A549 (cell line): Measurements from ENCODE around the gene ATP6V0E1. TPM values are rescaled to one million over a fixed set of nuclear protein-coding genes. Genes with fewer than 3 reads are reported as not detected.

Source experiments
- ATAC-seq, 2 experiments: fragments of 200-7000 bp in 1 of 2; fragments of >200 bp in 1 of 2; cut with Nextera tagmentation in 1 of 2; cut with Tn5 transposase in 1 of 2; 3 replicates each; pipeline versions ENCODE4 v1.8.0 to v1.9.1; 2018 to 2020; ENCODE audit warnings: mild to moderate bottlenecking in 1 of 2, moderate library complexity in 1 of 2
- CTCF ChIA-PET: fragments of 300-600 bp; sonication (Branson Sonifier 250); formaldehyde crosslinking; extraction: SDS; loops from one replicate; lab custom pipeline; 2021; ENCODE audit warnings: antibody characterized with exemption, inconsistent platforms; lab: Yijun Ruan, JAX
- POLR2A ChIA-PET: fragments of 350-600 bp; formaldehyde crosslinking; extraction: SDS; loops from one replicate; lab custom pipeline; 2021; ENCODE audit warnings: antibody characterized with exemption, inconsistent platforms; lab: Yijun Ruan, JAX
- DNase-seq, 2 experiments: peaks; one replicate each; pipeline versions ENCODE4 v3.0.0 to v3.0.0-alpha.2; 2011 to 2016; ENCODE audit warnings: low read depth in 1 of 2, low spot score in 1 of 2
- FAIRE-seq: peaks from 2 replicates; lab custom pipeline; 2011; peaks lifted over from hg19 to GRCh38; lab: Jason Lieb, UNC
- H3K27ac ChIP-seq, 2 experiments: fragments of >200 bp; sonication (Bioruptor Twin); formaldehyde crosslinking; 3 replicates each; pipeline ENCODE4 v1.5.1; 2016 to 2017
- H3K4me1 ChIP-seq: fragments of >200 bp; sonication (Bioruptor Twin); formaldehyde crosslinking; 3 replicates; pipeline ENCODE4 v1.6.1; 2016
- H3K4me2 ChIP-seq: fragments of >200 bp; sonication (Bioruptor Twin); formaldehyde crosslinking; 3 replicates; pipeline ENCODE4 v1.6.1; 2016
- H3K4me3 ChIP-seq: fragments of >200 bp; sonication (Bioruptor Twin); formaldehyde crosslinking; 3 replicates; pipeline ENCODE4 v1.5.1; 2016
- H3K9me3 ChIP-seq: fragments of >200 bp; sonication (Bioruptor Twin); formaldehyde crosslinking; 3 replicates; pipeline ENCODE4 v1.6.1; 2016
- CHD2 ChIP-seq: fragments of 150-350 bp; IDR thresholded peaks from 2 replicates; pipeline ENCODE4 v1.6.1; 2014; ENCODE audit warnings: low read length; ENCODE audit not compliant: partially characterized antibody
- EHMT2 ChIP-seq: fragments of 200-600 bp; sonication (generic); IDR thresholded peaks from 2 replicates; pipeline ENCODE4 v1.6.1; 2016; ENCODE audit warnings: antibody characterized with exemption, low read depth, mild to moderate bottlenecking, moderate library complexity
- EP300 ChIP-seq, 2 experiments: fragments of >200 bp; sonication (Bioruptor Twin); formaldehyde crosslinking; IDR thresholded peaks; 2 replicates in 1 of 2; 3 replicates in 1 of 2; pipeline ENCODE4 v1.6.1; 2016 to 2017
- FOXS1 ChIP-seq: fragments of 250-450 bp; sonication (Bioruptor Pico); IDR thresholded peaks from 2 replicates; pipeline ENCODE4 v1.5.0; 2020; ENCODE audit warnings: mild to moderate bottlenecking, moderate library complexity
- GATA3 ChIP-seq: IDR thresholded peaks from 2 replicates; pipeline ENCODE4 v1.6.1; 2012; ENCODE audit warnings: borderline replicate concordance
- HDAC2 ChIP-seq: fragments of 200-600 bp; sonication (generic); IDR thresholded peaks from 2 replicates; pipeline ENCODE4 v1.6.1; 2016
- HEYL ChIP-seq: fragments of 250-450 bp; sonication (Bioruptor Pico); IDR thresholded peaks from 2 replicates; pipeline ENCODE4 v1.8.0; 2021; ENCODE audit warnings: mild to moderate bottlenecking, moderate library complexity
- HOXB5 ChIP-seq: fragments of 250-450 bp; sonication (Bioruptor Pico); IDR thresholded peaks from 2 replicates; pipeline ENCODE4 v1.5.0; 2020; ENCODE audit warnings: mild to moderate bottlenecking, moderate library complexity
- KDM1A ChIP-seq: fragments of 200-600 bp; sonication (generic); IDR thresholded peaks from 2 replicates; pipeline ENCODE4 v1.6.1; 2016; ENCODE audit warnings: low read depth, mild to moderate bottlenecking
- NR3C1 ChIP-seq: fragments of >200 bp; sonication (Bioruptor Twin); formaldehyde crosslinking; IDR thresholded peaks from 3 replicates; pipeline ENCODE4 v1.6.1; 2017
- POLR2A ChIP-seq: IDR thresholded peaks from 2 replicates; pipeline ENCODE4 v1.6.1; 2012; ENCODE audit warnings: mild to moderate bottlenecking, low read length
- POLR2AphosphoS2 ChIP-seq: conservative IDR thresholded peaks from 2 replicates; pipeline ENCODE4 v1.6.1; 2012; ENCODE audit warnings: low read length, improper control_type of control experiment, inconsistent platforms
- RAD21 ChIP-seq, 2 experiments: fragments of >200 bp in 1 of 2; sonication (Bioruptor Twin) in 1 of 2; formaldehyde crosslinking in 1 of 2; IDR thresholded peaks in 1 of 2; conservative IDR thresholded peaks in 1 of 2; 2 replicates in 1 of 2; 3 replicates in 1 of 2; pipeline ENCODE4 v1.6.1; 2012 to 2018; ENCODE audit warnings: inconsistent platforms in 1 of 2
- RFX5 ChIP-seq: fragments of 450-650 bp; IDR thresholded peaks from 2 replicates; pipeline ENCODE4 v1.7.1; 2014; ENCODE audit warnings: antibody characterized with exemption, mild to moderate bottlenecking, moderate library complexity
- RNF2 ChIP-seq: fragments of 200-600 bp; sonication (generic); IDR thresholded peaks from 2 replicates; pipeline ENCODE4 v1.6.1; 2016; ENCODE audit warnings: low read depth, mild to moderate bottlenecking, antibody characterized with exemption, moderate library complexity, borderline replicate concordance
- TFCP2L1 ChIP-seq: fragments of 250-450 bp; sonication (Bioruptor Pico); IDR thresholded peaks from 2 replicates; pipeline ENCODE4 v1.5.0; 2021; ENCODE audit warnings: mild to moderate bottlenecking
- TP53 ChIP-seq: fragments of 250-450 bp; sonication (Bioruptor Pico); IDR thresholded peaks from 2 replicates; pipeline ENCODE4 v1.5.0; 2021; ENCODE audit warnings: mild to moderate bottlenecking, moderate library complexity
- WGBS: methylation state at CpG from one replicate; pipeline ENCODE4 v1.1.6; 2017; ENCODE audit errors: missing lambda C conversion rate; 5-methylcytosine and 5-hydroxymethylcytosine counted together
- polyA plus RNA-seq, 4 experiments: library from polyadenylated mRNA; depleted of rRNA in 3 of 4; stranded (reverse); fragments of >200 nt; fragmentation: RNase III in 1 of 4; extraction: RNeasy Plus Mini Kit Qiagen cat#74134 plus additional on column Dnase treatment in 1 of 4; gene quantifications; 2 replicates in 3 of 4; 3 replicates in 1 of 4; pipeline ENCODE4 v1.2.3, GENCODE V29; 2011 to 2017
- TF ChIP-seq, protein P1 (sequence below): fragments of 450-650 bp; IDR thresholded peaks from 2 replicates; pipeline ENCODE4 v1.6.1; 2014; ENCODE audit warnings: antibody characterized with exemption
- TF ChIP-seq, protein P2 (sequence below): IDR thresholded peaks from 2 replicates; pipeline ENCODE4 v1.6.1; 2012
- TF ChIP-seq, protein P3 (sequence below): fragments of 250-450 bp; sonication (Bioruptor Pico); IDR thresholded peaks from 2 replicates; pipeline ENCODE4 v1.5.0; 2021; ENCODE audit warnings: mild to moderate bottlenecking, moderate library complexity, borderline replicate concordance
- TF ChIP-seq, protein P4 (sequence below): IDR thresholded peaks from 2 replicates; pipeline ENCODE4 v1.6.1; 2012
- TF ChIP-seq, protein P5 (sequence below): IDR thresholded peaks from 2 replicates; pipeline ENCODE4 v1.6.1; 2012; ENCODE audit warnings: low read depth, borderline replicate concordance
- TF ChIP-seq, protein P6 (sequence below): fragments of >200 bp; sonication (Bioruptor Twin); formaldehyde crosslinking; IDR thresholded peaks from 3 replicates; pipeline ENCODE4 v1.5.1; 2016
- TF ChIP-seq, protein P7 (sequence below): fragments of 150-350 bp; IDR thresholded peaks from 2 replicates; pipeline ENCODE4 v1.6.1; 2014; ENCODE audit warnings: low read depth, mild to moderate bottlenecking, low read length

ATP6V0E1 gene
- polyA plus RNA-seq, 2 of the 4 experiments (the other 2 are of a cell fraction): 297 to 344 TPM

DNA sequence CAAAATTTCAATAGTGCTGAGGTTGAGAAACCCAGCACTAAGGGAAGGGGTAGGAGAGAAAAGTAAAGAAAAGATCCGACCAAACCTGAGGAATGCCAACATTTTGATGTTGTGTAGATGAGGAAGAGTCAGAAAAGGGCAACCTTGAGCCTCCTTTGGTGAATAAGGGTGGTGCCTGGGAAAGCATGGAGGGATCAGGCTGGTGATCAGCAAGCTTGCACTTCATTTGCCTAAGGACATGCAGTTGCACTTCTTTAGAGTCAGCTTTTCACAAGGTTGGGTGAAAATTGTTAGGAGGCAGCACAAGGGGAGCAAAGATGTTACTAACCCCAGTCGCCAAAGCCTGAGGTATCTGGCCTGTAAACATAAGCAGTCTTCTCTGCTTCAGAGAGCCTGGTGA lies 20.4 kb downstream of the ATP6V0E1 start (continued):
- TF ChIP-seq, protein P1, sequence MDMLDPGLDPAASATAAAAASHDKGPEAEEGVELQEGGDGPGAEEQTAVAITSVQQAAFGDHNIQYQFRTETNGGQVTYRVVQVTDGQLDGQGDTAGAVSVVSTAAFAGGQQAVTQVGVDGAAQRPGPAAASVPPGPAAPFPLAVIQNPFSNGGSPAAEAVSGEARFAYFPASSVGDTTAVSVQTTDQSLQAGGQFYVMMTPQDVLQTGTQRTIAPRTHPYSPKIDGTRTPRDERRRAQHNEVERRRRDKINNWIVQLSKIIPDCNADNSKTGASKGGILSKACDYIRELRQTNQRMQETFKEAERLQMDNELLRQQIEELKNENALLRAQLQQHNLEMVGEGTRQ: no peak
- TF ChIP-seq RNF2 (no peak), EHMT2 (no peak), RFX5 (no peak)

DNA sequence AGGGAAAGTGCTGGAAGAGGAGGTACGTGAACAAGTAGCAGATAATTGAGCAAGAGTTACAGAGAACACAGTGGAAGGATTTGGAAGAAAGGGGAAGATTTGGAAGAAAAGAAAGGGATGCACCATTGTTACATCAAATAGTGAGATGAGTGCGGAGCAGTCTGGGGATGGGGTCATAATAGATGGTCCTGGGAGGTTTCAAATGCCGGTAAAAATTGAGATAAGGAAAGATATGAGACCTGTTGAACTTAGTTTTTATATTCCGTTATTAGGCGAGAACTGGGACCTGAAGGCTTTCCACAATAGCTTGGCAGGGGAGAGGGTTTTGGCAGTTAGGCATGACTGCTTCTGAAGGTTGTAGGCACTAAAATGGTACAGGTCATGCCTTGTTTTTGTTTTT lies 20.9 kb downstream of the ATP6V0E1 start:
- H3K9me3 ChIP-seq: no peaks in the 10 kb centered on the region
- WGBS: 96% methylated on average over 5 of the region's 5 CpGs
- TF ChIP-seq HEYL (CRISPR knock-in tag): no peak
- no peak for TF ChIP-seq HDAC2
- no peak for TF ChIP-seq KDM1A
- TF ChIP-seq, protein P2, sequence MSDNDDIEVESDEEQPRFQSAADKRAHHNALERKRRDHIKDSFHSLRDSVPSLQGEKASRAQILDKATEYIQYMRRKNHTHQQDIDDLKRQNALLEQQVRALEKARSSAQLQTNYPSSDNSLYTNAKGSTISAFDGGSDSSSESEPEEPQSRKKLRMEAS: no peak
- TF ChIP-seq RNF2: no peak
- no peak for TF ChIP-seq FOXS1 (CRISPR knock-in tag)
- TF ChIP-seq EP300 (IDR thresholded peaks at IDR 0.05): no peak
- TF ChIP-seq POLR2A: no peak
- TF ChIP-seq, protein P3, sequence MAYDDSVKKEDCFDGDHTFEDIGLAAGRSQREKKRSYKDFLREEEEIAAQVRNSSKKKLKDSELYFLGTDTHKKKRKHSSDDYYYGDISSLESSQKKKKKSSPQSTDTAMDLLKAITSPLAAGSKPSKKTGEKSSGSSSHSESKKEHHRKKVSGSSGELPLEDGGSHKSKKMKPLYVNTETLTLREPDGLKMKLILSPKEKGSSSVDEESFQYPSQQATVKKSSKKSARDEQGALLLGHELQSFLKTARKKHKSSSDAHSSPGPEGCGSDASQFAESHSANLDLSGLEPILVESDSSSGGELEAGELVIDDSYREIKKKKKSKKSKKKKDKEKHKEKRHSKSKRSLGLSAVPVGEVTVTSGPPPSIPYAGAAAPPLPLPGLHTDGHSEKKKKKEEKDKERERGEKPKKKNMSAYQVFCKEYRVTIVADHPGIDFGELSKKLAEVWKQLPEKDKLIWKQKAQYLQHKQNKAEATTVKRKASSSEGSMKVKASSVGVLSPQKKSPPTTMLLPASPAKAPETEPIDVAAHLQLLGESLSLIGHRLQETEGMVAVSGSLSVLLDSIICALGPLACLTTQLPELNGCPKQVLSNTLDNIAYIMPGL (CRISPR knock-in tag): no peak
- TF ChIP-seq HOXB5: no peak
- TF ChIP-seq TP53 (CRISPR knock-in tag): no peak
- TF ChIP-seq, protein P4, sequence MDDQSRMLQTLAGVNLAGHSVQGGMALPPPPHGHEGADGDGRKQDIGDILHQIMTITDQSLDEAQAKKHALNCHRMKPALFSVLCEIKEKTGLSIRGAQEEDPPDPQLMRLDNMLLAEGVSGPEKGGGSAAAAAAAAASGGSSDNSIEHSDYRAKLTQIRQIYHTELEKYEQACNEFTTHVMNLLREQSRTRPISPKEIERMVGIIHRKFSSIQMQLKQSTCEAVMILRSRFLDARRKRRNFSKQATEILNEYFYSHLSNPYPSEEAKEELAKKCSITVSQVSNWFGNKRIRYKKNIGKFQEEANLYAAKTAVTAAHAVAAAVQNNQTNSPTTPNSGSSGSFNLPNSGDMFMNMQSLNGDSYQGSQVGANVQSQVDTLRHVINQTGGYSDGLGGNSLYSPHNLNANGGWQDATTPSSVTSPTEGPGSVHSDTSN: no peak
- TF ChIP-seq, all 56 proteins: peak for 0
- FAIRE-seq: no peak
- no peak overlapping the region for H3K4me3 ChIP-seq
- ChIA-PET CTCF (interaction anchor here (1.0 to 3.3 kb wide), 2 partner anchors 11 to 290 kb away, joined by 3 to 9 read pairs; no protein-coding TSS in a partner anchor), POLR2A (no interaction called here)
- no peak overlapping the region for H3K4me2 ChIP-seq
- ATAC-seq: no peak
- no peak overlapping the region for H3K27ac ChIP-seq
- DNase-seq: no peak
- H3K4me1 ChIP-seq: peaks cover 11% of the 10 kb centered on the region; the same call in 2 of the 3 replicates

DNA sequence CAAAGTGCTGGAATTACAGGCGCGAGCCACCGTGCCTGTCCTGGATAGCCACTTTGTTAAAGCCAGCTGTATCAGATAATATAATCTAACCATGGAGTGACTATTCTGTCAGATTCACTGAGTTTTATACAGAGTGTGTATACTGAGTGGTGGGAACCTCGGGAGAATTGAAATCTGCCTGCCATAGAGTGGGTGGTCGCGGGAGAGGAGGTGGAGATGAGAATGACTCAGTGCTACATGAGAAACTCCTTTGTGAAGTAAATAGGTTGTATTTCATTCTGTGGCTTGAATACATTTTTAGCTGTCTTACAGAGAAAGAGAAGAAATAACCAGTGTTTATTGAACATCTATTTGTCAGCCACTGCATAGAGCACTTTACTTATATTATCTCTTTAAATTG lies 26.4 kb downstream of the ATP6V0E1 start:
- H3K4me1 ChIP-seq: peaks cover 2% of the 10 kb centered on the region; the same call in 1 of the 3 replicates
- DNase-seq (no peak), FAIRE-seq (no peak), ATAC-seq (no peak; a peak in 1 of 6 replicates)
- H3K27ac ChIP-seq: no peak overlapping the region
- H3K4me3 ChIP-seq: no peak overlapping the region
- TF ChIP-seq, protein P5, sequence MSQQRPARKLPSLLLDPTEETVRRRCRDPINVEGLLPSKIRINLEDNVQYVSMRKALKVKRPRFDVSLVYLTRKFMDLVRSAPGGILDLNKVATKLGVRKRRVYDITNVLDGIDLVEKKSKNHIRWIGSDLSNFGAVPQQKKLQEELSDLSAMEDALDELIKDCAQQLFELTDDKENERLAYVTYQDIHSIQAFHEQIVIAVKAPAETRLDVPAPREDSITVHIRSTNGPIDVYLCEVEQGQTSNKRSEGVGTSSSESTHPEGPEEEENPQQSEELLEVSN: no peak
- TF ChIP-seq, protein P6, sequence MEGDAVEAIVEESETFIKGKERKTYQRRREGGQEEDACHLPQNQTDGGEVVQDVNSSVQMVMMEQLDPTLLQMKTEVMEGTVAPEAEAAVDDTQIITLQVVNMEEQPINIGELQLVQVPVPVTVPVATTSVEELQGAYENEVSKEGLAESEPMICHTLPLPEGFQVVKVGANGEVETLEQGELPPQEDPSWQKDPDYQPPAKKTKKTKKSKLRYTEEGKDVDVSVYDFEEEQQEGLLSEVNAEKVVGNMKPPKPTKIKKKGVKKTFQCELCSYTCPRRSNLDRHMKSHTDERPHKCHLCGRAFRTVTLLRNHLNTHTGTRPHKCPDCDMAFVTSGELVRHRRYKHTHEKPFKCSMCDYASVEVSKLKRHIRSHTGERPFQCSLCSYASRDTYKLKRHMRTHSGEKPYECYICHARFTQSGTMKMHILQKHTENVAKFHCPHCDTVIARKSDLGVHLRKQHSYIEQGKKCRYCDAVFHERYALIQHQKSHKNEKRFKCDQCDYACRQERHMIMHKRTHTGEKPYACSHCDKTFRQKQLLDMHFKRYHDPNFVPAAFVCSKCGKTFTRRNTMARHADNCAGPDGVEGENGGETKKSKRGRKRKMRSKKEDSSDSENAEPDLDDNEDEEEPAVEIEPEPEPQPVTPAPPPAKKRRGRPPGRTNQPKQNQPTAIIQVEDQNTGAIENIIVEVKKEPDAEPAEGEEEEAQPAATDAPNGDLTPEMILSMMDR: no peak
- TF ChIP-seq RNF2 (no peak), POLR2AphosphoS2 (no peak), EP300 (IDR thresholded peaks at IDR 0.05) (no peak), RAD21 (conservative IDR thresholded peaks at IDR 0.05 in 1 of 2, IDR thresholded peaks at IDR 0.05 in 1 of 2) (no peak), NR3C1 (no peak), GATA3 (no peak), CHD2 (no peak), TFCP2L1 (CRISPR knock-in tag) (no peak)
- TF ChIP-seq, protein P7, sequence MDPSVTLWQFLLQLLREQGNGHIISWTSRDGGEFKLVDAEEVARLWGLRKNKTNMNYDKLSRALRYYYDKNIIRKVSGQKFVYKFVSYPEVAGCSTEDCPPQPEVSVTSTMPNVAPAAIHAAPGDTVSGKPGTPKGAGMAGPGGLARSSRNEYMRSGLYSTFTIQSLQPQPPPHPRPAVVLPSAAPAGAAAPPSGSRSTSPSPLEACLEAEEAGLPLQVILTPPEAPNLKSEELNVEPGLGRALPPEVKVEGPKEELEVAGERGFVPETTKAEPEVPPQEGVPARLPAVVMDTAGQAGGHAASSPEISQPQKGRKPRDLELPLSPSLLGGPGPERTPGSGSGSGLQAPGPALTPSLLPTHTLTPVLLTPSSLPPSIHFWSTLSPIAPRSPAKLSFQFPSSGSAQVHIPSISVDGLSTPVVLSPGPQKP: no peak
- TF ChIP-seq, all 56 proteins: peak for 0
- 94% methylated on average over 6 of the region's 6 CpGs for WGBS
- H3K9me3 ChIP-seq: no peaks in the 10 kb centered on the region
- CTCF ChIA-PET: interaction anchor here (1.1 to 2.1 kb wide), 5 partner anchors 8 to 302 kb away, joined by 3 to 10 read pairs (median 5); no protein-coding TSS in a partner anchor
- POLR2A ChIA-PET: no interaction called here
- H3K4me2 ChIP-seq: no peak overlapping the region
